Endothelial cell of umbilical vein (primary cell): ENCODE measurements around the gene PSMB3. TPM values are rescaled to one million over a fixed set of nuclear protein-coding genes. Genes with fewer than 3 reads are reported as not detected.

Experiments
- BruUV-seq: library from RNA; stranded (reverse); fragments of 400-500 nt; replicated peaks from 2 replicates; lab custom pipeline; 2021; lab: Mats Ljungman, UMichigan
- CTCF ChIA-PET: fragments of 300-600, 350-600 bp; sonication (Branson Sonifier 250); formaldehyde crosslinking; loops from one replicate; lab custom pipeline; 2021; ENCODE audit warnings: antibody characterized with exemption, inconsistent platforms; lab: Charles Lee
- POLR2A ChIA-PET: fragments of 300-600, 350-600 bp; sonication (Branson Sonifier 250); formaldehyde crosslinking; loops from one replicate; lab custom pipeline; 2021; ENCODE audit warnings: antibody characterized with exemption, inconsistent platforms; lab: Charles Lee
- DNase-seq: peaks from one replicate; pipeline ENCODE4 v3.0.0-alpha.2; 2011; ENCODE audit warnings: low read depth, low spot score
- FAIRE-seq: peaks from 2 replicates; lab custom pipeline; 2011; peaks lifted over from hg19 to GRCh38; lab: Jason Lieb, UNC
- H2AFZ ChIP-seq: 2 replicates; pipeline ENCODE4 v1.6.0; 2012; ENCODE audit warnings: low read depth, low read length, control low read depth, inconsistent platforms
- H3K27ac ChIP-seq: 2 replicates; pipeline ENCODE4 v1.5.1; 2011; ENCODE audit warnings: low read depth, mild to moderate bottlenecking, control low read depth, low read length, moderate library complexity; ENCODE audit not compliant: insufficient read depth
- H3K27me3 ChIP-seq, 2 experiments: 2 replicates each; pipeline versions ENCODE4 v1.6.0 to v1.6.1; 2011; ENCODE audit warnings: low read length in 2 of 2, mixed read lengths in 1 of 2; ENCODE audit not compliant: control insufficient read depth in 2 of 2, insufficient read depth in 2 of 2
- H3K36me3 ChIP-seq, 2 experiments: 2 replicates in 1 of 2; 3 replicates in 1 of 2; pipeline ENCODE4 v1.5.1; 2011; ENCODE audit warnings: low read length in 2 of 2, mild to moderate bottlenecking in 1 of 2, moderate library complexity in 1 of 2; ENCODE audit not compliant: control insufficient read depth in 2 of 2, insufficient read depth in 2 of 2; ENCODE audit errors: extremely low read depth in 1 of 2
- H3K4me1 ChIP-seq: 3 replicates; pipeline ENCODE4 v1.5.1; 2011; ENCODE audit warnings: mild to moderate bottlenecking, low read length; ENCODE audit not compliant: control insufficient read depth, insufficient read depth; ENCODE audit errors: extremely low read depth
- H3K4me2 ChIP-seq: 2 replicates; pipeline ENCODE4 v1.6.1; 2011; ENCODE audit warnings: low read length, control low read depth, mixed read lengths; ENCODE audit not compliant: insufficient read depth
- H3K4me3 ChIP-seq, 3 experiments: fragments of 200-600 bp in 1 of 3; sonication (generic), shearing (Covaris generic) in 1 of 3; replicated peaks in 1 of 3; 2 replicates each; pipeline ENCODE4 v1.5.1; 2011 to 2016; ENCODE audit warnings: control low read depth in 3 of 3, low read length in 3 of 3, mild to moderate bottlenecking in 2 of 3, inconsistent platforms in 1 of 3, low read depth in 1 of 3, moderate library complexity in 1 of 3; ENCODE audit not compliant: insufficient read depth in 1 of 3
- H3K79me2 ChIP-seq: 2 replicates; pipeline ENCODE4 v1.6.0; 2012; ENCODE audit warnings: low read length, inconsistent platforms; ENCODE audit not compliant: control insufficient read depth, insufficient read depth
- H3K9ac ChIP-seq: replicated peaks from 2 replicates; pipeline ENCODE3; 2011; ENCODE audit warnings: low read length, control low read depth; ENCODE audit not compliant: insufficient read depth; ENCODE audit errors: extremely low read depth
- H3K9me1 ChIP-seq: replicated peaks from 3 replicates; pipeline ENCODE4 v1.6.0; 2011; ENCODE audit warnings: mild to moderate bottlenecking, low read length; ENCODE audit not compliant: control insufficient read depth, insufficient read depth; ENCODE audit errors: extremely low read depth
- H3K9me3 ChIP-seq: replicated peaks from 2 replicates; pipeline ENCODE4 v1.5.1; 2012; ENCODE audit warnings: low read length, inconsistent platforms; ENCODE audit not compliant: control insufficient read depth, insufficient read depth
- H4K20me1 ChIP-seq: replicated peaks from 2 replicates; pipeline ENCODE3; 2011; ENCODE audit warnings: mild to moderate bottlenecking, low read length; ENCODE audit not compliant: control insufficient read depth, insufficient read depth; ENCODE audit errors: extremely low read depth
- CTCF ChIP-seq, 2 donors: IDR thresholded peaks; 1 replicate in 1 of 2; 2 replicates in 1 of 2; pipeline ENCODE4 v1.5.1; 2011; ENCODE audit warnings: low read length in 2 of 2, mild to moderate bottlenecking in 2 of 2, moderate library complexity in 2 of 2, control low read depth in 1 of 2, inconsistent platforms in 1 of 2, low read depth in 1 of 2; ENCODE audit not compliant: insufficient read depth in 1 of 2; ENCODE audit errors: extremely low read depth in 1 of 2
- EZH2 ChIP-seq: IDR thresholded peaks from 2 replicates; pipeline ENCODE4 v1.6.1; 2012; ENCODE audit warnings: borderline replicate concordance, low read depth, mild to moderate bottlenecking, moderate library complexity, low read length, inconsistent platforms; ENCODE audit not compliant: severe bottlenecking
- FOS ChIP-seq: IDR thresholded peaks from 2 replicates; pipeline ENCODE4 v1.6.1; 2011; ENCODE audit warnings: mild to moderate bottlenecking, low read length, moderate library complexity, borderline replicate concordance; ENCODE audit not compliant: insufficient read depth
- GATA2 ChIP-seq: IDR thresholded peaks from 2 replicates; pipeline ENCODE4 v1.7.0; 2011; ENCODE audit warnings: low read depth, mild to moderate bottlenecking, moderate library complexity, mixed read lengths, low read length; ENCODE audit not compliant: insufficient read length, insufficient read depth
- JUN ChIP-seq: IDR thresholded peaks from 2 replicates; pipeline ENCODE4 v1.6.1; 2011; ENCODE audit warnings: borderline replicate concordance, low read depth; ENCODE audit not compliant: insufficient read length, insufficient read depth
- MAX ChIP-seq: IDR thresholded peaks from 2 replicates; pipeline ENCODE4 v1.6.1; 2011; ENCODE audit not compliant: insufficient read depth, insufficient read length
- MYC ChIP-seq: IDR thresholded peaks from one replicate; pipeline ENCODE4 v1.6.1; 2011; ENCODE audit warnings: mild to moderate bottlenecking, low read depth, low read length
- POLR2A ChIP-seq: IDR thresholded peaks from 2 replicates; pipeline ENCODE4 v1.6.1; 2012; ENCODE audit warnings: low read depth, mild to moderate bottlenecking, control low read depth, low read length
- POLR2AphosphoS5 ChIP-seq: IDR thresholded peaks from 2 replicates; pipeline ENCODE4 v1.6.1; 2012; ENCODE audit warnings: low read depth, mild to moderate bottlenecking, control low read depth, low read length, moderate library complexity; ENCODE audit not compliant: insufficient read depth
- dilution Hi-C: fragments of 300-500 bp; cut with MboI; formaldehyde crosslinking; loops from one replicate; pipeline ENCODE4 v1.15.0; 2019; ENCODE audit warnings: low sequenced_read_pairs; ENCODE audit not compliant: extremely low pct_ligation_motif_present
- intact Hi-C: fragments of 100-400 bp; cut with micrococcal nuclease; formaldehyde crosslinking; loops from one replicate; pipeline ENCODE4 v1.10.0; 2022
- polyA plus RNA-seq, 4 experiments: library from polyadenylated mRNA; depleted of rRNA in 3 of 4; stranded (reverse) in 3 of 4; unstranded in 1 of 4; fragments of >200 nt; gene quantifications; 2 replicates each; pipeline versions ENCODE4 v1.2.1 to v1.2.3, GENCODE V29; 2011 to 2012; ENCODE audit warnings: missing spikeins in 1 of 4
- total RNA-seq: library from RNA; stranded (reverse); gene quantifications from 2 replicates; pipeline ENCODE4 v1.2.3, GENCODE V29; 2021

Gene PSMB3
- total and polyA plus RNA-seq, 2 donors (not counting 3 experiments of a cell fraction or from before 2014, with no cell fraction given): 213 to 685 TPM

- no peak for FAIRE-seq
- H4K20me1 ChIP-seq: no peaks in the 10 kb centered on the region
Measured at GRCh38 chr17:38705523-38705802, 47.1 kb upstream of the PSMB3 start.

More at GRCh38 chr17:38705523-38705802, 47.1 kb upstream of the PSMB3 start:
- ChIA-PET CTCF (interaction anchor here (1.0 to 3.8 kb wide), 10 partner anchors 9 to 164 kb away, joined by 3 to 39 read pairs (median 5); partner anchors contain the start of gene CISD3), POLR2A (interaction anchor here (0.7 to 1.5 kb wide), 2 partner anchors 18 to 30 kb away, joined by 3 to 5 read pairs; no protein-coding TSS in a partner anchor)
- Histone ChIP-seq H3K27me3 (no peaks in the 10 kb centered on the region), H3K9ac (peak overlapping the region; percentile 50), H3K79me2 (peaks cover 16% of the 10 kb centered on the region), H3K4me1 (peaks cover 40% of the 10 kb centered on the region), H3K27ac (no peak overlapping the region), H3K9me3 (no peaks in the 10 kb centered on the region), H3K9me1 (no peaks in the 10 kb centered on the region), H3K4me3 (peak overlapping the region; percentile 51 to 87 (median 81)), H3K36me3 (peaks cover 0 to 14% of the 10 kb centered on the region in 2 experiments), H2AFZ (no peak overlapping the region), H3K4me2 (peak overlapping the region; percentile 62)
- dilution Hi-C loops: no loop called here
- DNase-seq: no peak
- intact Hi-C loops: no loop called here
- no peak for TF ChIP-seq GATA2
- no peak for TF ChIP-seq MAX
- TF ChIP-seq JUN: no peak
- TF ChIP-seq POLR2A: no peak
- no peak for TF ChIP-seq POLR2AphosphoS5
- no peak for TF ChIP-seq FOS
- TF ChIP-seq EZH2: no peak
- TF ChIP-seq MYC: no peak
- no peak for TF ChIP-seq CTCF (IDR thresholded peaks at IDR 0.05; ENCODE audit: extremely low read depth in 1 of 2, insufficient read depth in 1 of 2, low read depth in 1 of 2, low read length in 2 of 2)
- no TSS peak for BruUV-seq
